Measurements from ENCODE around the gene SHC3. TPM values are rescaled to one million over a fixed set of nuclear protein-coding genes. Genes with fewer than 3 reads are reported as not detected.

The SHC3 gene
- total RNA-seq, 1 experiment from 2014 or later = 4.0 TPM

DNA sequence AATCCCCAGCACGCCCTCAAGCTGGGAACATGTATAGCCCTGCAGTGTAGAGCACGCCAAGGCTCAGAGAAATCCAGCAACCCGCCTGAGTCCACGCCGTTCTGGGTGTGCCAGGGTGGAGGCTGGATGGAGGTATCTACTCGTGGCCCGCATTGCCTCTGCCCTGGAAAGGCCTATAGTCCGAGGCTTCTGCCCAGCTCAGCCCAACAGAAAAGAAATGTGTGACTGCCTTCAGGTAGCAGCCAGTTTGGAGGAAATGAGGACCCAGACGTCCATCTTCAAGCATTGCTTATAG, 169.1 kb downstream of the SHC3 start:
- Mint-ChIP-seq H3K27ac (ENCODE audit: unreplicated experiment) (no peak overlapping the region), H3K27me3 (ENCODE audit: unreplicated experiment) (no peaks in the 10 kb centered on the region), H3K4me3 (ENCODE audit: low read depth, unreplicated experiment) (no peak overlapping the region), H3K4me1 (ENCODE audit: low read depth, unreplicated experiment) (peaks cover 8% of the 10 kb centered on the region), H3K9me3 (ENCODE audit: low read depth, unreplicated experiment) (no peaks in the 10 kb centered on the region), H3K36me3 (ENCODE audit: insufficient read depth, unreplicated experiment) (no peaks in the 10 kb centered on the region)
- CTCF ChIA-PET = interaction anchor here (0.6 to 1.7 kb wide), 2 partner anchors 10 to 269 kb away, joined by 4 to 5 read pairs; no protein-coding TSS in a partner anchor
- no TSS peak for BruUV-seq (replicated peaks)
- TF ChIP-seq, protein P1, sequence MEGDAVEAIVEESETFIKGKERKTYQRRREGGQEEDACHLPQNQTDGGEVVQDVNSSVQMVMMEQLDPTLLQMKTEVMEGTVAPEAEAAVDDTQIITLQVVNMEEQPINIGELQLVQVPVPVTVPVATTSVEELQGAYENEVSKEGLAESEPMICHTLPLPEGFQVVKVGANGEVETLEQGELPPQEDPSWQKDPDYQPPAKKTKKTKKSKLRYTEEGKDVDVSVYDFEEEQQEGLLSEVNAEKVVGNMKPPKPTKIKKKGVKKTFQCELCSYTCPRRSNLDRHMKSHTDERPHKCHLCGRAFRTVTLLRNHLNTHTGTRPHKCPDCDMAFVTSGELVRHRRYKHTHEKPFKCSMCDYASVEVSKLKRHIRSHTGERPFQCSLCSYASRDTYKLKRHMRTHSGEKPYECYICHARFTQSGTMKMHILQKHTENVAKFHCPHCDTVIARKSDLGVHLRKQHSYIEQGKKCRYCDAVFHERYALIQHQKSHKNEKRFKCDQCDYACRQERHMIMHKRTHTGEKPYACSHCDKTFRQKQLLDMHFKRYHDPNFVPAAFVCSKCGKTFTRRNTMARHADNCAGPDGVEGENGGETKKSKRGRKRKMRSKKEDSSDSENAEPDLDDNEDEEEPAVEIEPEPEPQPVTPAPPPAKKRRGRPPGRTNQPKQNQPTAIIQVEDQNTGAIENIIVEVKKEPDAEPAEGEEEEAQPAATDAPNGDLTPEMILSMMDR (IDR thresholded peaks at IDR 0.05; ENCODE audit: unreplicated experiment) = no peak
- DNase-seq = no peak
- intact Hi-C loops (cut with micrococcal nuclease; ENCODE audit: unreplicated experiment) = no loop called here

DNA sequence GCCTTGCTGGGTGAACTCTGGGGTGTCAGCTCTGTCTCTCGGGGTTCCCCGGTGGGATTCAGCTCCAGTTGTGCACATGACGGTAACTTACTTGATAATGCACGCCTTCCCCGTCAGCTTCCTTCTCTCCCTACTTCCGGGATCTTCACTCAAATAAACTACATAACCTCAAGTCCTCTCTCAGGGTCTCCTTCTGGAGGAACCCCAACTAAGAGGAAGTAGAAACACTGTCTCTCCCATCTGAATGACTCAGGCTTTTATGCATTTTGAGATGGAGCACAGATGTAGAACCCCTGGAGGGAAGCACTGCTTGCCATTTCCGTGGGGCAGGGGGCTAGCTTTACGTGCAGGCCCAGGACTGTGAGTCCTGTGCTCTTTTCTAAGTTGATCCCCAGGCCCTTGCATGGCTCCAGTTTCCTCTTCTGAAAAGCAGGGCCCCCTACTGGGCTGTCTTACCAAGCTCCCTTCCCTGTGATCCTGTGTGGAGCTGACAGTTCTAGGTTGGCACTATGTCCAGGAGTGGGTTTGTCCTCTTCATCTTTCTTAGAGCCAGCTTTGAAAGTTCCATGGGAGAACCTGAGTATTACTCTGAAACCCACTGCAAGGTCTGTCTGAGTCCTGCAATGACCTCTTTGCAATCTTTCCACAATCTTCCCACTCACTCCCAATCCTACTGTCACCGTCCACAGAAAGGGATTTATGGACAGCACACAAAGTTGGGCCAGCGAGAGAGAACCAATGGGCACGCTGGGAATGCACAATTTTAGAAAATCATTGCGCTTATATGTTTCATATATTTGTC, 169.7 kb downstream of the SHC3 start:
- Mint-ChIP-seq H3K4me1 (ENCODE audit: low read depth, unreplicated experiment) (peaks cover 8% of the 10 kb centered on the region), H3K27ac (ENCODE audit: unreplicated experiment) (no peak overlapping the region), H3K9me3 (ENCODE audit: low read depth, unreplicated experiment) (no peaks in the 10 kb centered on the region), H3K27me3 (ENCODE audit: unreplicated experiment) (no peaks in the 10 kb centered on the region), H3K36me3 (ENCODE audit: insufficient read depth, unreplicated experiment) (no peaks in the 10 kb centered on the region), H3K4me3 (ENCODE audit: low read depth, unreplicated experiment) (no peak overlapping the region)
- intact Hi-C loops (cut with micrococcal nuclease; ENCODE audit: unreplicated experiment) = no loop called here
- TF ChIP-seq, protein P1 (IDR thresholded peaks at IDR 0.05; ENCODE audit: unreplicated experiment) = no peak
- no TSS peak for BruUV-seq (replicated peaks)
- no peak for DNase-seq
- CTCF ChIA-PET = interaction anchor here (1.7 kb wide), 1 partner anchor 270 kb away, joined by 4 read pairs; no protein-coding TSS in a partner anchor

DNA sequence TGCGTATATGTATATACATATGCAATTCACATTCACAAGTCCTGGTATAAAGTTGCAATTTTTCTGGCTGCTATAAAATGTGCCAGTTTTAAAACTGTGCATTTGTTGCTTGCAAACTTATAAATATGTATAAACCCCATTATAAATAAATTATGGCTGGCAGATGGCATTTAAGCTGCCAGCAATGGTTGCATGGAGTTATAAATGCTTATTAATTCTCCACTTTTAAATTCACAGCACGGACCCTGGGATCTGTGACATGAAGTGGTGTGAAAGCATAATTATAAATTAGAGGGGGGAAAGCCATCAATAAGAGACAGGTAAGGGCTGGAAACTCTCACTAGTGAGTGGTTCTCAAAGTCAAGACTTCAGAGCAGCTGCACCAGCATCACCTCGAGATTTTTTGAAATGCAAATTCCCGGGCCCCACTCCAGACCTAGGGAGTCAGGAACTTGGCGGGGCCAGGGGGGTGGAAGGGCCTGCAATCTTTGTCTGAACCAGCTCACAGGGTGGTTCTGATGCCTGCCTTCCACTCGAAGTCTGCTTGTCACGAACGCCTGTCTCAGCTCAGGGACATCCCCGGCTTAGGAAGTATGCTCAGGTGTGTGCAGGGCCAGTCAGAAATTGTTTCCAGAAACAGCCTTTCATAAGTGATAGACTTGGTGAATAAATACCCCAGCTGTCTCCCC, 170.4 kb downstream of the SHC3 start:
- H3K4me3 Mint-ChIP-seq (ENCODE audit: low read depth, unreplicated experiment) = no peak overlapping the region
- no peaks in the 10 kb centered on the region for H3K9me3 Mint-ChIP-seq (ENCODE audit: low read depth, unreplicated experiment)
- BruUV-seq (replicated peaks) = no TSS peak
- TF ChIP-seq, protein P1 (IDR thresholded peaks at IDR 0.05; ENCODE audit: unreplicated experiment) = no peak
- H3K27ac Mint-ChIP-seq (ENCODE audit: unreplicated experiment) = no peak overlapping the region
- CTCF ChIA-PET = interaction anchor here (1.7 kb wide), 1 partner anchor 271 kb away, joined by 4 read pairs; no protein-coding TSS in a partner anchor
- H3K27me3 Mint-ChIP-seq (ENCODE audit: unreplicated experiment) = no peaks in the 10 kb centered on the region
- intact Hi-C loops (cut with micrococcal nuclease; ENCODE audit: unreplicated experiment) = no loop called here
- no peaks in the 10 kb centered on the region for H3K36me3 Mint-ChIP-seq (ENCODE audit: insufficient read depth, unreplicated experiment)
- peaks cover 8% of the 10 kb centered on the region for H3K4me1 Mint-ChIP-seq (ENCODE audit: low read depth, unreplicated experiment)
- no peak for DNase-seq

DNA sequence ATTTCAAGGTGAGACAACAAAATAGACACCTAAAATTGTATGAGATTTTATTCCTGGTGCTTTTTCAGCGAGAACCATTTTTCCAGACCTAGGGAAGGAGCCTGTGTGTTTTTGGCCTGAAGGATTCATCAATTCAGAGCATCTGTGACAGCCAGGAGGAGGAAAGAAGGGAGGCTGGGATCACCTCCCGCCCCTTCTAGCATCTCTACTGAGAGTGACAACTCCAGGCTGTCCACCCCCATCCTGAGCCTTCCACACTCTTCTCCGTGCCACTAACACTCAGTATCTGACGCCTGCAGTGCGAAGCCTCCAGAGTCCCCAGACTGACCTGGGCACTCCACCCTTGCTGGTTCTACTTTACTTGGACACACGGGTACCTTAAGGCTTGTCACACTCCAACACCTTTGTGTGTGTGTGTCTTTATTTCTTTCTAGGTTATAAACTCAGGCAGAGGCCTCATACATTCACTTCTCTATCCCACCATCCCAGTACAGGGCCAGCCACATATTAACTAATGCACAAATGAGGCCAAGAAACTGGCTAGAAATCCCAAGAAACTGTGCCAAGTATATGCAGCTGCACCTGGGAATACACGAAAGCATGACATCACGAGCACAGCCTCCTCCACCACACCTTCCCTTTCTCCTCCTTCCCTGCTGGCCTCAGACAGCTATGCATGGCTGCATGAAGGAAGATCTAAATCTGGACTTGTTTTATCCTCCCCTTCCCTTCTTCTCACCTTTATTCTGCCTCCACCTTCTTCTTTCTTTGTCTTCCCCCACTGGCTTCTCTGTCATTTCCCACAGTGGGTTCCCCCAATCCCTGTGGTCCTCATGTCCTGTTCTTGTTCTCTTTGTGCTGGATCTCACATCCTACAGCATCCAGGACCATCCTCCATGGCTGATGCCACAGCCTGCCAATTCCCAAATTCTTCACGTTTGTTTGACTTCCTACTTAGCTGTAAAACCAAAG, 171.3 kb downstream of the SHC3 start:
- Mint-ChIP-seq H3K36me3 (ENCODE audit: insufficient read depth, unreplicated experiment) (no peaks in the 10 kb centered on the region), H3K27ac (ENCODE audit: unreplicated experiment) (no peak overlapping the region), H3K27me3 (ENCODE audit: unreplicated experiment) (no peaks in the 10 kb centered on the region), H3K9me3 (ENCODE audit: low read depth, unreplicated experiment) (no peaks in the 10 kb centered on the region), H3K4me3 (ENCODE audit: low read depth, unreplicated experiment) (no peak overlapping the region), H3K4me1 (ENCODE audit: low read depth, unreplicated experiment) (peaks cover 8% of the 10 kb centered on the region)
- CTCF ChIA-PET = no interaction called here
- BruUV-seq (replicated peaks) = no TSS peak
- TF ChIP-seq, protein P1 (IDR thresholded peaks at IDR 0.05; ENCODE audit: unreplicated experiment) = no peak
- intact Hi-C loops (cut with micrococcal nuclease; ENCODE audit: unreplicated experiment) = no loop called here
- DNase-seq = no peak

All from Calu3 (cell line).